ENCODE measurements around the gene NUB1. TPM values are rescaled to one million over a fixed set of nuclear protein-coding genes. Genes with fewer than 3 reads are reported as not detected.

Gene NUB1, protein sequence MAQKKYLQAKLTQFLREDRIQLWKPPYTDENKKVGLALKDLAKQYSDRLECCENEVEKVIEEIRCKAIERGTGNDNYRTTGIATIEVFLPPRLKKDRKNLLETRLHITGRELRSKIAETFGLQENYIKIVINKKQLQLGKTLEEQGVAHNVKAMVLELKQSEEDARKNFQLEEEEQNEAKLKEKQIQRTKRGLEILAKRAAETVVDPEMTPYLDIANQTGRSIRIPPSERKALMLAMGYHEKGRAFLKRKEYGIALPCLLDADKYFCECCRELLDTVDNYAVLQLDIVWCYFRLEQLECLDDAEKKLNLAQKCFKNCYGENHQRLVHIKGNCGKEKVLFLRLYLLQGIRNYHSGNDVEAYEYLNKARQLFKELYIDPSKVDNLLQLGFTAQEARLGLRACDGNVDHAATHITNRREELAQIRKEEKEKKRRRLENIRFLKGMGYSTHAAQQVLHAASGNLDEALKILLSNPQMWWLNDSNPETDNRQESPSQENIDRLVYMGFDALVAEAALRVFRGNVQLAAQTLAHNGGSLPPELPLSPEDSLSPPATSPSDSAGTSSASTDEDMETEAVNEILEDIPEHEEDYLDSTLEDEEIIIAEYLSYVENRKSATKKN
- 37.1 TPM for total RNA-seq

DNA sequence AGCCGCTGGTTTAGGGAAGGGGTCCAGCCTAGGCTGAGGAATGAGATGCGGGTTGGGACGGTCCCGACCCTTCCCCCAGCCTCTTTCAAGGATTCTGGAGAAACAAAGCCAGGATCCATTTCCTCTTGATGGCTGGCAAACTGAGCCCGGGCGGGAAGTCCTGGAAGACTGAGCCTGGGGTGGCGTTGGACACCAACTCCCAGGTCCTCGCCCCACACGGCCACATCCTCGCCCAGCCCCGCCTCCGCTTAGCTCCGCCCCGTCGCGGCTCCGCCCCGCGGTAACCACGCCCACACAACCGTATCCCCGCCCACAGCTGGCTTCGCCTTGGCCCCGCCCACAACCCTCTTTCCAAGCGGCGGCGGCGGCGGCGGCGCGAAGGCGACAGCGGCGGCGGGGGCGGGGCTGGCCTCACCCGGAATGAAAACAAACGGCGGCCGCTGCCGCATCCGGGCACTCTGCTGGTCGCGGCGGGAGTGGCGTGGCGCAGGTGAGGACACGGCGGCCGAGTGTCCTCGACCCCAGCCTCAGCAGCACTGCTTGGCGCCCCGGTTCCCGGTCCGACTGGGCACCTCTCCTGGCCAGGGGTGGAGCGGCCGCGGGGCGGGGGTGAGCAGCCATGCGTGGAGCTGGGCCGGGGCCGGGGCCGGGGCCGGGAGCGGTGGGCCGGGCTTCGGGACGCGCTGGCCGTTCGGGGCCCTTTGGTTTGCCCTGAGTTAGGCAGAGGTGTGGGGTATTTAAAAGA lies at the start of gene NUB1:
Gene NUB1, plus strand, starts transcription at position 456 of the 745 bp plus-strand sequence. CDS start 3,538 bp downstream, outside the sequence.

DNA sequence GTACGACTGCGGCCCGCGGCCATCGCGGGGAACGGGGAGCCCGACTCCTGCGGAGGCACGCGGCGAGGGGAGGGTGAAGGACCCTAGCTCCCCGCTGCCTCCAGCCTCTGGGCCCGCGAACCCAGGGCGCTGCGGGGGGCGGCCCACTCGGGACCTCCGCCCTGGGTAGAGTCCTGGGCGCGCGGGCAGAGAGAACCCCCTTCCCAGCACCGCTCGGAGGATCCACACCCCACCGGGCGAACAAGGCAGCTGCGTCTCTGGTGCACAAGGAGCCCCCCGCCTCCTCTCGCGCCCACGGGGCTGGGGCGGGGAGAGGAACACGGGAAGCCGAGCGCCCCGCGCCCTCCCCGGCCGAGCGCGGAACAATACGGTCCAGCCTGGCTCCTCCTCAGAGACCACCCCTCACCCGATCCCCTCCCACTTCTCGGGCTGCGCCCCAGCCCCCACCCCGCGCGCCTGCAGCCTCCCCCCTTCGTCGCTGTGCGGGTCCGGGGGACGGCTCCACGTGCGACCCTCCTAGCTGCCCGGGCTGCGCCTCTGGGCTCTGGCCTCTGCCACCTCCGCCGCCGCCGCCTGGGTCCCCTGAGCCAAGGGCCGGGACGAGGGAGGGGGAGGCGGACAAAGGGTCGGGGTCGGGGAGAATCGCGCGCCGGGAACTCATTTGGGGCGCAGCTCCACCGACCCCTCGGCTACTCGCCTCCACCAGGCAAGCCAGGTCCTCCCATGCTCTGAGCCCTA lies 68.2 kb downstream of the NUB1 start, which contains the start of gene WDR86:
Gene WDR86, minus strand, starts transcription at position 372 of the 738 bp plus-strand sequence. CDS start 449 bp downstream, outside the sequence.

Other genes with a start within 250 kb of the NUB1 start
- 0.64 TPM for gene GBX1, start 174.1 kb upstream of the NUB1 start, total RNA-seq
- gene ASB10, start 154.6 kb upstream of the NUB1 start, total RNA-seq, result 3.4 TPM
- not detected for gene H2BK1, start 131.3 kb upstream of the NUB1 start, total RNA-seq
- gene ABCF2, start 114.6 kb upstream of the NUB1 start, total RNA-seq, result 22.3 TPM
- gene CHPF2, start 109.3 kb upstream of the NUB1 start, total RNA-seq, result 29.1 TPM
- 50.2 TPM for gene SMARCD3, start 93.1 kb upstream of the NUB1 start, total RNA-seq
- 93.8 TPM for gene WDR86, start 68.2 kb downstream of the NUB1 start, total RNA-seq
- gene CRYGN, start 98.3 kb downstream of the NUB1 start, total RNA-seq, result 1.2 TPM
- 58.8 TPM for gene RHEB, start 178.1 kb downstream of the NUB1 start, total RNA-seq